ENCODE results near the gene PLEKHS1. TPM values are rescaled to one million over a fixed set of nuclear protein-coding genes. Genes with fewer than 3 reads are reported as not detected.

Gene PLEKHS1
- total RNA-seq, 1 experiment from 2014 or later, result not detected

GRCh38 chr10:113754125-113754524 lies 2.6 kb downstream of the PLEKHS1 start:
- H3K27me3 ChIP-seq (ENCODE audit: insufficient read depth, low read length), result no peaks in the 10 kb centered on the region
- H3K79me1 ChIP-seq (ENCODE audit: insufficient read depth, low read depth, low read length, poor library complexity, severe bottlenecking), result no peaks in the 10 kb centered on the region
- Mint-ChIP-seq H3K4me1 (no peaks in the 10 kb centered on the region; a peak in 1 of 4 replicates), H3K9me3 (no peaks in the 10 kb centered on the region; a peak in 1 of 5 replicates), H3K27ac (no peak overlapping the region), H3K27me3 (ENCODE audit: low read depth) (peaks cover 4% of the 10 kb centered on the region), H3K4me3 (no peak overlapping the region), H3K36me3 (ENCODE audit: insufficient read depth in 1 of 3, low read depth in 3 of 3) (no peaks in the 10 kb centered on the region)
- no peak overlapping the region for H2BK20ac ChIP-seq (ENCODE audit: low read depth, low read length, poor library complexity, severe bottlenecking)
- no peak overlapping the region for H3K14ac ChIP-seq (ENCODE audit: insufficient read depth, low read length)
- H2BK12ac ChIP-seq (ENCODE audit: insufficient read length, low read depth, low read length), result no peak overlapping the region
- no peaks in the 10 kb centered on the region for H3K23me2 ChIP-seq (ENCODE audit: insufficient read length, low read depth, low read length, poor library complexity, severe bottlenecking)
- H2AK5ac ChIP-seq (ENCODE audit: insufficient read length, low read length), result no peak overlapping the region
- H3K23ac ChIP-seq (ENCODE audit: insufficient read length, low read depth, low read length), result no peak overlapping the region
- no peak overlapping the region for H2BK120ac ChIP-seq (ENCODE audit: low read depth, low read length, poor library complexity, severe bottlenecking)
- no peak overlapping the region for H3K9ac ChIP-seq (ENCODE audit: extremely low read depth, insufficient read length, low read length)
- no peaks in the 10 kb centered on the region for H3K79me2 ChIP-seq (ENCODE audit: insufficient read depth, low read length)
- WGBS (ENCODE audit: extremely low coverage, insufficient read length, low lambda C conversion rate), result no CpG with 5 or more reads among the region's 3 CpGs
- no peak overlapping the region for H3K27ac ChIP-seq (ENCODE audit: insufficient read length, low read depth, low read length)
- H4K5ac ChIP-seq (ENCODE audit: insufficient read length, low read depth, low read length), result no peak overlapping the region
- H3K4ac ChIP-seq (ENCODE audit: low read depth, low read length), result no peak overlapping the region
- no peak overlapping the region for H3T11ph ChIP-seq (ENCODE audit: low read length)
- DNase-seq, result no peak
- no peaks in the 10 kb centered on the region for H3K9me3 ChIP-seq (ENCODE audit: control insufficient read depth, low read depth, low read length)
- no peak overlapping the region for H3K56ac ChIP-seq (ENCODE audit: insufficient read length, low read depth, low read length)
- no peak overlapping the region for H2BK15ac ChIP-seq (ENCODE audit: low read depth, low read length)
- H3K4me1 ChIP-seq (ENCODE audit: insufficient read depth, low read length), result no peaks in the 10 kb centered on the region
- H4K20me1 ChIP-seq (ENCODE audit: control insufficient read depth, insufficient read depth, insufficient read length), result no peaks in the 10 kb centered on the region
- no peak for TF ChIP-seq CTCF (conservative IDR thresholded peaks at IDR 0.05)
- H2BK5ac ChIP-seq (ENCODE audit: insufficient read length, low read length), result no peak overlapping the region
- H4K91ac ChIP-seq (ENCODE audit: insufficient read length, low read depth, low read length), result no peak overlapping the region
- no peak overlapping the region for H4K8ac ChIP-seq (replicated peaks; ENCODE audit: insufficient read length, low read depth, low read length)
- H3K18ac ChIP-seq (ENCODE audit: insufficient read length, low read depth, low read length), result no peak overlapping the region
- H2AFZ ChIP-seq (ENCODE audit: low read length), result no peak overlapping the region
- H3K4me2 ChIP-seq (ENCODE audit: insufficient read depth, insufficient read length, low read length), result no peak overlapping the region
